Measurements from ENCODE around the gene ZGLP1.
"Not testable (repeated sequence)": the region's sequence is repeated elsewhere in the genome, so short reads cannot be mapped to it uniquely, and the experiment has no call there.

ZGLP1 gene

GRCh38 chr19:10293637-10294367 lies 15.8 kb downstream of the ZGLP1 start:
- no peak for DNase-seq

DNA sequence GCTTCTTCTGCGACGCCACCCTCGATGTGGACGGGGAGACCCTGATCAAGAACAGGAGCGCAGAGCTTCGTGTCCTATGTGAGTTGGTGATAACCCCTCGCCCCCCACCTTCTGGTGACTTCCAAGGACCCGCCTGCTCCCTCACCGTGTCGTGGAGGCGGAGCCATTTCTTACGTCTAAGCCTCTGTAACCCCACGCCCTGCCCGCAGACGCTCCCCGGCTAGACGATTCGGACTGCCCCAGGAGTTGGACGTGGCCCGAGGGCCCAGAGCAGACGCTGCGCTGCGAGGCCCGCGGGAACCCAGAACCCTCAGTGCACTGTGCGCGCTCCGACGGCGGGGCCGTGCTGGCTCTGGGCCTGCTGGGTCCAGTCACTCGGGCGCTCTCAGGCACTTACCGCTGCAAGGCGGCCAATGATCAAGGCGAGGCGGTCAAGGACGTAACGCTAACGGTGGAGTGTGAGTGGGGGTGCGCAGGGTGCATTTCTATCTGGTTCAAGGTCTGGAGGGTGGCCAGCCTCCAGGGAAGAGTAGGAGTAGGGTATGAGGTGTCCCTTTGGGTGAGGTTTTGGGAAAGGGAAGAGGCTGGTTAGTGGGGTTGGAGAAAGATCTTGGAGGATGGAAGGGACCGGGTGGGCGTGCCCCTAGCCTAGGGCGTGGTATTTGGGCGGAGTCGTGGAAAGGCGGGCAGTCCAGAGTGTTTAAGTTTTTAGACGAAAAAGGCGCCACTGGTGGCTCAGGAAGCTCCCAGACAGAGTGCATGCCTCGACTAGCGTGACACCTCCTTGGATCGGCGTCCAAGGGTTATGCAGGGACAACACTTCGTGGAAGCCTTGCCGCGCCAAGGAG lies 16.6 kb downstream of the ZGLP1 start:
- DNase-seq, result no peak

GRCh38 chr19:10292206-10292788 lies 17.3 kb downstream of the ZGLP1 start:
- peak; percentile 65 for DNase-seq

DNA sequence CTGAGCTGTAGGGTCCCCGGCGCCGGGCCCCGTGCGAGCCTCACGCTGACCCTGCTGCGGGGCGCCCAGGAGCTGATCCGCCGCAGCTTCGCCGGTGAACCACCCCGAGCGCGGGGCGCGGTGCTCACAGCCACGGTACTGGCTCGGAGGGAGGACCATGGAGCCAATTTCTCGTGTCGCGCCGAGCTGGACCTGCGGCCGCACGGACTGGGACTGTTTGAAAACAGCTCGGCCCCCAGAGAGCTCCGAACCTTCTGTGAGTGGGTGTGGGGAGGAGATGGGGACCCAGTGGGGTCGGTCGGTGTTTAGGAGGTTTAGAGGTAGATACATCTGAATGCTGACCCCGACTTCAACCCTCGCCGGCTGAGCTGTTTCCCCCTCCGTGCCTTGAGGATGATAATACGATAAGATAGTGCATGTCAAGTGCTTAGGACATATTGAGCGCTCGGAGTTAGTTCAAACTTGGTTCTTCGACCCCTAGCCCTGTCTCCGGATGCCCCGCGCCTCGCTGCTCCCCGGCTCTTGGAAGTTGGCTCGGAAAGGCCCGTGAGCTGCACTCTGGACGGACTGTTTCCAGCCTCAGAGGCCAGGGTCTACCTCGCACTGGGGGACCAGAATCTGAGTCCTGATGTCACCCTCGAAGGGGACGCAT lies 17.9 kb downstream of the ZGLP1 start:
- no peak for DNase-seq

DNA sequence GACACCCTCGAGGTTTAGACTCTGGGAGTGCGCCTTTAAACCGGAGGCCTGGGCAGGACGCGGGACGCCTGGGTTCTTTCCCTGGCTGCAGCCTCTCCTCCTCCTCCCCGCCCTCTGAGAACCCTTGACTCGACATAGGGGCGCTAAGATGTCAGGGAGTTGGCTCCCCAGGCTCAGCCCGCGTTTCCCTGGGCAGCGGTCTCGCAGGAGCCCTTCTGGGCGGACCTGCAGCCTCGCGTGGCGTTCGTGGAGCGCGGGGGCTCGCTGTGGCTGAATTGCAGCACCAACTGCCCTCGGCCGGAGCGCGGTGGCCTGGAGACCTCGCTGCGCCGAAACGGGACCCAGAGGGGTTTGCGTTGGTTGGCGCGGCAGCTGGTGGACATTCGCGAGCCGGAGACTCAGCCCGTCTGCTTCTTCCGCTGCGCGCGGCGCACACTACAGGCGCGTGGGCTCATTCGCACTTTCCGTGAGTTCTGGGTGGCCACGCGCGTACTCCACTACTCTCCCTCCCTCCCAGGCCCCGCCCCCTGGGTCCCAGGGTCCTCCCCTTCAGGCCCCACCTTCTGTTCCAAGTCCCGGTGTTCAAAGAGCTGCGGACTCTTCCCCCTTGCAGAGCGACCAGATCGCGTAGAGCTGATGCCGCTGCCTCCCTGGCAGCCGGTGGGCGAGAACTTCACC lies 18.6 kb downstream of the ZGLP1 start:
- DNase-seq, result no peak

GRCh38 chr19:10290357-10290875 lies 19.2 kb downstream of the ZGLP1 start:
- no peak for DNase-seq

GRCh38 chr19:10289836-10290356 lies 19.7 kb downstream of the ZGLP1 start, which contains the start of gene ICAM5:
ICAM5 (plus strand) TSS chr19:10289952; CDS start chr19:10290044, 92 bp downstream.
- no peak for DNase-seq

- peak; percentile 46 for DNase-seq
These were observed 20.3 kb downstream of the ZGLP1 start for GRCh38 chr19:10289167-10289835.

DNA sequence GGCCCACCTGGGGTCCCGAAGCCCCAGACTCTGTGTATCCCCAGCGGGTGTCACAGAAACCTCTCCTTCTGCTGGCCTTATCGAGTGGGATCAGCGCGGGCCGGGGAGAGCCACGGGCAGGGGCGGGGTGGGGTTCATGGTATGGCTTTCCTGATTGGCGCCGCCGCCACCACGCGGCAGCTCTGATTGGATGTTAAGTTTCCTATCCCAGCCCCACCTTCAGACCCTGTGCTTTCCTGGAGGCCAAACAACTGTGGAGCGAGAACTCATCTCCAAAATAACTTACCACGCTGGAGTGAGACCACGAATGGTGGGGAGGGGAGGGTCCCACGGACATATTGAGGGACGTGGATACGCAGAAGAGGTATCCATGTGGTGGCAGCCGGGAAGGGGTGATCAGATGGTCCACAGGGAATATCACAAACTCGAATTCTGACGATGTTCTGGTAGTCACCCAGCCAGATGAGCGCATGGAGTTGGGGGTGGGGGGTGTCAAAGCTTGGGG lies 20.9 kb downstream of the ZGLP1 start:
- peak; percentile 40 for DNase-seq

- DNase-seq, result no peak
These were observed 22.5 kb downstream of the ZGLP1 start, which contains the start of gene ICAM4 for GRCh38 chr19:10286803-10287737. ICAM4 (plus strand) TSS chr19:10286955; CDS start chr19:10287013, 58 bp downstream.

- DNase-seq, result no peak
These were observed 24.2 kb downstream of the ZGLP1 start for GRCh38 chr19:10285393-10285792.

DNA sequence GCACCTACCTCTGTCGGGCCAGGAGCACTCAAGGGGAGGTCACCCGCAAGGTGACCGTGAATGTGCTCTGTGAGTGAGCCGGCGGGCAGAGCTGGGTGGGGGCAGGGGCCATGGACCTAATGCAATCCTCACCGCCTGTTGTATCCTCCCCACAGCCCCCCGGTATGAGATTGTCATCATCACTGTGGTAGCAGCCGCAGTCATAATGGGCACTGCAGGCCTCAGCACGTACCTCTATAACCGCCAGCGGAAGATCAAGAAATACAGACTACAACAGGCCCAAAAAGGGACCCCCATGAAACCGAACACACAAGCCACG lies 24.7 kb downstream of the ZGLP1 start:
- DNase-seq, result no peak

DNA sequence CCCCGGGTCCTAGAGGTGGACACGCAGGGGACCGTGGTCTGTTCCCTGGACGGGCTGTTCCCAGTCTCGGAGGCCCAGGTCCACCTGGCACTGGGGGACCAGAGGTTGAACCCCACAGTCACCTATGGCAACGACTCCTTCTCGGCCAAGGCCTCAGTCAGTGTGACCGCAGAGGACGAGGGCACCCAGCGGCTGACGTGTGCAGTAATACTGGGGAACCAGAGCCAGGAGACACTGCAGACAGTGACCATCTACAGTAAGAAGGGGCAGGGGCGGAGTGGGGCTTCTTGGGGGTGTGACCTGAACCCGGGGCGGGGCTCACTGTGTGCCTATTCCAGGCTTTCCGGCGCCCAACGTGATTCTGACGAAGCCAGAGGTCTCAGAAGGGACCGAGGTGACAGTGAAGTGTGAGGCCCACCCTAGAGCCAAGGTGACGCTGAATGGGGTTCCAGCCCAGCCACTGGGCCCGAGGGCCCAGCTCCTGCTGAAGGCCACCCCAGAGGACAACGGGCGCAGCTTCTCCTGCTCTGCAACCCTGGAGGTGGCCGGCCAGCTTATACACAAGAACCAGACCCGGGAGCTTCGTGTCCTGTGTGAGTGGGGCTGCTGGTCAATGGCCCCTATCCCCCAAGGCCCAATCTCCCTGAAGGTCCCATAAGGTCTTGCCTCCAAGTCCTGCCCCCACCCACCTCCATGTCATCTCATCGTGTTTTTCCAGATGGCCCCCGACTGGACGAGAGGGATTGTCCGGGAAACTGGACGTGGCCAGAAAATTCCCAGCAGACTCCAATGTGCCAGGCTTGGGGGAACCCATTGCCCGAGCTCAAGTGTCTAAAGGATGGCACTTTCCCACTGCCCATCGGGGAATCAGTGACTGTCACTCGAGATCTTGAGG lies 25.3 kb downstream of the ZGLP1 start:
- no peak for DNase-seq

DNA sequence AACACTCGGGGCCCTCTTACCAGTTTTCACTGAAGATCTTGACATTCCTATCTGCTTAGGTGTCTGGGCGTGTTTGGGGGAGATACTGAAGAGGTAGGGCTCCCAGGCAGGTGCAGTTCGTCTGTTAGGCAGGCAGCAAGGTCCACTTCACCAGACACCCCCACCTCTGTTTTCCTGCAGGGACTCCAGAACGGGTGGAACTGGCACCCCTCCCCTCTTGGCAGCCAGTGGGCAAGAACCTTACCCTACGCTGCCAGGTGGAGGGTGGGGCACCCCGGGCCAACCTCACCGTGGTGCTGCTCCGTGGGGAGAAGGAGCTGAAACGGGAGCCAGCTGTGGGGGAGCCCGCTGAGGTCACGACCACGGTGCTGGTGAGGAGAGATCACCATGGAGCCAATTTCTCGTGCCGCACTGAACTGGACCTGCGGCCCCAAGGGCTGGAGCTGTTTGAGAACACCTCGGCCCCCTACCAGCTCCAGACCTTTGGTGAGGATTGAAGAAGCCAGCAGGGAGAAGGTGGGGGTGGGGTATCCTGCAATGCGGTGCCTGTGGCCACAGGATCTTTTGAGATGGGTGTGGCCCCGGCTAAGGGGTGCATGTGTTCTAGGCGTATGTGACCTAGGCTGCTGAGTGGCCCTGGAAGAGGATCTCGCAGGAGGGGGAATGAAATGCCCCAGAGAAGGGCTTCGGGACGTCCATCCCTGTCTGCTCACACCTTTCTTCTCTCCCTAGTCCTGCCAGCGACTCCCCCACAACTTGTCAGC lies 26.1 kb downstream of the ZGLP1 start:
- no peak for DNase-seq

DNA sequence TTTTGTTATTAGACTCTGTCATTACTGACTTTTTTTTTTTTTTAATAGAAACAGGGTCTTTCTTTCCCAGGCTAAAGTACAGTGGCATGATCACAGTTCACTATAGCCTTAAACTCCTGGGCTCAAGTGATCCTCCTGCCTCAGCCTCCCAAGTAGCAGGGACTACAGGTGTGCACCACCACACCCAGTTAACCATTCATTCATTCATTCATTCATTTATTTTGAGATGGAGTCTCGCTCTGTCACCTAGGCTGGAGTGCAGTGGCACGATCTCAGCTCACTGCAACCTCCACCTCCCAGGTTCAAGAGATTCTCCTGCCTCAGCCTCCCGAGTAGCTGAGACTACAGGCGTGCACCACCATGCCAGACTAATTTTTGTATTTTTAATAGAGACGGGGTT lies 27.6 kb downstream of the ZGLP1 start:
- not testable (repeated sequence) for DNase-seq

- DNase-seq, result no peak
These were observed 29.7 kb downstream of the ZGLP1 start for GRCh38 chr19:10279737-10280442.

- DNase-seq, result no peak
These were observed 30.7 kb downstream of the ZGLP1 start for GRCh38 chr19:10278935-10279334.

Measured in fibroblast of skin of abdomen (primary cell).